Fibroblast of villous mesenchyme (primary cell): Measurements from ENCODE around the gene ZDHHC20. TPM values are rescaled to one million over a fixed set of nuclear protein-coding genes. Genes with fewer than 3 reads are reported as not detected.

Experiments used
- DNase-seq: peaks from one replicate; pipeline ENCODE4 v3.0.0-alpha.2; 2010; ENCODE audit warnings: low read depth
- H3K4me3 ChIP-seq: 2 replicates; pipeline ENCODE4 v1.5.1; 2011; ENCODE audit warnings: low read depth, mild to moderate bottlenecking, low read length
- CTCF ChIP-seq: IDR thresholded peaks from 2 replicates; pipeline ENCODE4 v1.5.1; 2012; ENCODE audit warnings: low read depth, mild to moderate bottlenecking, low read length; ENCODE audit not compliant: insufficient read depth
- total RNA-seq: library from RNA; depleted of rRNA; stranded (reverse); fragments of >200 nt; gene quantifications from 2 replicates; pipeline ENCODE4 v1.2.3, GENCODE V29; 2012

The ZDHHC20 gene
- total RNA-seq, 1 donor: 137 TPM

- no peak for TF ChIP-seq CTCF
- no peak overlapping the region for H3K4me3 ChIP-seq
- DNase-seq: no peak
Observed at GRCh38 chr13:21342699-21343442, 116.2 kb downstream of the ZDHHC20 start.

GRCh38 chr13:21341637-21342422 lies 117.3 kb downstream of the ZDHHC20 start:
- TF ChIP-seq CTCF: no peak
- DNase-seq: no peak
- H3K4me3 ChIP-seq: no peak overlapping the region

GRCh38 chr13:21338639-21339278 lies 120.3 kb downstream of the ZDHHC20 start:
- DNase-seq: no peak
- no peak for TF ChIP-seq CTCF

GRCh38 chr13:21338156-21338555 lies 120.9 kb downstream of the ZDHHC20 start:
- TF ChIP-seq CTCF: peak; percentile 21

More at GRCh38 chr13:21338639-21339278, 120.3 kb downstream of the ZDHHC20 start:
- no peak overlapping the region for H3K4me3 ChIP-seq

GRCh38 chr13:21336609-21337349 lies 122.3 kb downstream of the ZDHHC20 start:
- no peak for TF ChIP-seq CTCF

More at GRCh38 chr13:21338156-21338555, 120.9 kb downstream of the ZDHHC20 start:
- H3K4me3 ChIP-seq: no peak overlapping the region
- DNase-seq: no peak

GRCh38 chr13:21333186-21333585 lies 125.9 kb downstream of the ZDHHC20 start:
- no peak for TF ChIP-seq CTCF
- DNase-seq: no peak
- no peak overlapping the region for H3K4me3 ChIP-seq

More at GRCh38 chr13:21336609-21337349, 122.3 kb downstream of the ZDHHC20 start:
- no peak for DNase-seq
- no peak overlapping the region for H3K4me3 ChIP-seq
